ENCODE measurements around the gene HBZ.
"Not testable (repeated sequence)": the region's sequence is repeated elsewhere in the genome, so short reads cannot be mapped to it uniquely, and the experiment has no call there.

Gene HBZ

DNA sequence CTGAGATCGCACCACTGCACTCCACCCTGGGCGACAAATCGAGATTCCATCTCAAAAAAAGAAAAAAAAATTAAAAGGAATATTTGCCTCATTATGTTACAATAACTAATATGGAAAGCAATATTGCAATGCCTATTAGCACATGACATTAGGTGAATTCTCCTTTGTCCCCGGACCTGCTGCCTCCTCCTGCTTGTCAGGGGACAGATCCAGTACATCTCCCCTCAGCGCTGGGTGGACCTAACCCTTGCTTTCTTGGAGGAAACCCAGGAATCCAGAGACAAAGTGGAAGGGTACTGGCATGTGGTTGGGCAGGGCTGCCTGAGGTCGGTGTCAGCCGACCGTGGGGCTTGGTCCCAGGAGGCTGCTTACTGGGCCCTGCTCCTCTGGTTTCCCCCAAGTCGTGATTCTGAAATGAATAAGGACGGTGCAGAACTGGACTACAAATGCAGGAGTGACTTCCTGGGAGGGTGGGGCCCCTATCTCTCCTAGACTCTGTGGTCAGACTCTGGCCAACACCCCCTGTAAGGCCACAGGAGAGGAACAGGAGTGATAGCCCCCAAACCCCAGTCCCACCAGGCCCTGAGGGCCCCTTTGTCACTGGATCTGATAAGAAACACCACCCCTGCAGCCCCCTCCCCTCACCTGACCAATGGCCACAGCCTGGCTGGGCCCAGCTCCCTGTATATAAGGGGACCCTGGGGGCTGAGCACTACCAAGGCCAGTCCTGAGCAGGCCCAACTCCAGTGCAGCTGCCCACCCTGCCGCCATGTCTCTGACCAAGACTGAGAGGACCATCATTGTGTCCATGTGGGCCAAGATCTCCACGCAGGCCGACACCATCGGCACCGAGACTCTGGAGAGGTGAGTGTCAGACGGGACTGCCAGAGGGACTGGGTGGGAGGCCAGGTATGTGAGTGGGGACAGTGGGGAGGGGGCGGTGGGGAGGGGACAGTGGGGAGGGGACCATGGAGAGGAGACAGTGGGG, at the start of gene HBZ:
Gene HBZ (plus strand): TSS at position 504 of the 988 bp plus-strand sequence. CDS start 266 bp downstream, at position 770.
- DNase-seq = no peak

DNA sequence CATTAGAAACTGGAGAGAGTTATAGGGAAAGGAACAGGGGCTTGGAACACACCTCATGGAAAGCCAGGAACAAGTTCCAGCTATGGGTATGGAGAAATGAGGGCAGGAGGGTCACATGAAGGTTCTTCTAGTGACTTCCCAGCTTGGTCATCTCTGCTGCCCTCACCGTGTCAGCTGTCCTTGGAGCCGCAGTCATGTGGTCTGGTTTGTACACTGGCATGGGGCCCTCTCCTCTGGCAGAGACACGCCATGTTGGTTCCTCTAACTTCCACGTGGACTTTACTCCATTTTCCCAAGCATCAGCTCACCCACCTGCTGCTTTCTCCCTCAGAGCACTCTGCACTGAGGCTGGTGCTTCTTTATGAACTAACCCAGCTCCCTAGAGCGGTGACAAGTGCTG, 48.1 kb upstream of the HBZ start:
- DNase-seq = no peak

- DNase-seq = no peak
Observed at GRCh38 chr16:104928-105327, 47.5 kb upstream of the HBZ start.

DNA sequence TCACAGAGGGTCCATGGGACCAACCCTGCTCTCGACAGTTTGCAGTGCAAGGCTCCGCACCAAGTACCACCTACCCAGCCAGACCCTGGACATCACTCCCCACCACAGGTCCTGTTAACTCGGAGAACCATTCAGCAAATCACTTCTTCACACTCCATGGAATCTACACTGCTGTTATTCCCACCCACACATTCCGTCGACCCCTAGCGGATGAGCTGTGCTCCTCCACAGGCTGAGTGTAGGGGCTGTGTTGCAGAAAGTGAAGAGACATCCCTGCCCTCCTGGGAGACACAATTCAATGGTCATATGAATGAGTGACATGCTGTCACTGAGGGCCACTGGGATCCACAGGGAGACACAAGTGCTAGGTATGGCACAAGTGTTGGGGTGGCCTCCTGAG, 46.9 kb upstream of the HBZ start:
- DNase-seq = no peak

DNA sequence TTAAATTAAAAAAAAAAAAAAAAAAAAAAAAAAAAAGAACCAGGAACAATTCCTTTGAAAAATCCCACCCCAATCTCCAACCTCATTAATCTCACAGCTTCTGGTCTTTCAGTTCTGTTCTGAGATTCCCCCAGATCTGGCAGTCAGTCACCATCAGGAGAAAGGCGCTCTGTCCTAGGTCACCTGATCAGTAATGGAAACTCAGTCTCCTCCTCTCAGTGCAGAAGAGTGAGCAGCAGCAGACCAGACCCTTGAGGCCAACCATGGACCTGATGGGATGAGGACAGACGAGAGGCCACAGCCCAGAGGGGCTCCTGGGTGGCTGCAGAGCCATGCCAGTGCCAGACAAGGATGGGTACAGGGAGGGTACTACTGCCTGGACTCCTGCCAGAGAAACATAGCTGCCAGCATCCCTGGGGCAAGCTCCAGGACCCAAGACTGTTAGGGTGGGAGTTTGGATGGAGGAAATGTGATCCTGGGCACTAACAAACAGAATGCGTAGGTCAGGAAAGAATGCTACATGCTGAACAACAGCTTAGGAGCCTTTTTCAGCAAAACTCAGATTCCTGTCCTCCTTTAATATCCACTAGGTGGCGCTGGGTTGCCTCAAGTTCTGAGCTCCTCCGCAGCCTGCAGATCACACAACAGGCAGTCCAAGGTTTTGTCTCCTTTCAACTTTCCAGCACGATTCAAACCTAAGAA, 45.7 kb upstream of the HBZ start:
- no peak for DNase-seq

GRCh38 chr16:112153-112840, 40.1 kb upstream of the HBZ start:
- DNase-seq = no peak

- no peak for DNase-seq
Observed at GRCh38 chr16:114327-114726, 38.1 kb upstream of the HBZ start.

DNA sequence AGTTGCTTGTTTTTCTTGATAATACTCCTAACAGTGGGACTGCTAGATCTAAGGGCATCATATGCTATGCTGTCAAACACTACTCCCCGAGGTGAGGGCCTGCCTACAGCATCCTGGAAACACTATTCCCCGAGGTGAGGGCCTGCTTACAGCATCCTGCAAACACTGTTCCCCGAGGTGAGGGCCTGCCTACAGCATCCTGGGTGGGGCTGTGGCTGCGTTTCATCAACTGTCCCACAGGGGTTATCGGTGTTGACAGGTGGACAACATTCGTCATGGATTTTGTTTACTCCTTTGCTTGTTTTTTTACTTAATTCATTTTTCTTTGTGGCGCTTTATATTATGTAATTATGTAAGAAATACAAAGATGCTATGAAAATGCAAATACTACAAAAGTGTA, 36.4 kb upstream of the HBZ start:
- DNase-seq = no peak

DNA sequence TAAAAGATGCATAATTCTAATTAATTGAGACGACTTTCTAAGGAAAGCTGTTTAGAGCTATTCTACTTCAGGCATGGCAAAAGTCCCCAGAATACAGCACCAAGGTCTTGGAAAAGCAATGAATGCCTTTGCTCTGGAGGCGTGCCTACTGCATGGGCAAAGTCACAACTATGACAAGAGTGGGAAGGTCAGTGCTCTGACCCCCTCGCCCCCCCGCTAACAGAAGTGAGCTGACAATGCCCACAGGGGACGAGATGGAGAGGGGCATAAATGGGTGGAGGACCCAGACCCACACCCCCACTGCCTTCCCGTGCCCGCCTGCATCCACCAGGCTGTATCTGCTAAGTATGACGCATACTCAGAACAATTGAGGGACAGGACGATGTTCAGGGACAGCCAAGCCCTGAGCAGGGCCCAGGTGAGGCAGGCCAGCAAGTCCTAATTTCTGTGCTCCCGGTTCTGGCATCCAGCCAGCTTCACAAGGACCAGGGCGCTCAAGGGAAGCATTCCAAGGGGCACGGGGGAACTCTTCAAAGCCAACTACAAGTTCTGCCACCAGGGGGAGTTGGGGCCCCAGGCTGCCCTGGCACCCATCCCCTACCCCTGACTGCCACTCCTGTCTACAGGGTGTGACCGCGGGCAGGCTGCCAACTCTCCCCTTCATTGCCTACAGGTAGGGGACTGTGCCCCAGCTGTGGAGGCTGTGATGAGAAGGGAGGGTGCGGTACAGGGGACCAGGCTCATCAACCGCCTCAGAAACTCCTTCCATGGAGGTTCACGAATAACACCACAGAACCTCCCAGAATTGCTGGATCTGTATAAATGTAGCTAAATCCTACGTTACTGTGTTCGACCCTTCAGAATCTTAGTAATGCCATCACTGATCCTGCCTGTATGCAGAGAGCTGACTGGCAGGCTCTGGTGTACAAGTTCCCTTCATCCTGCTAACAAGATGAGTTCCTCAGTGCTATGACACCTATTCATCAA, 34.8 kb upstream of the HBZ start:
- no peak for DNase-seq

DNA sequence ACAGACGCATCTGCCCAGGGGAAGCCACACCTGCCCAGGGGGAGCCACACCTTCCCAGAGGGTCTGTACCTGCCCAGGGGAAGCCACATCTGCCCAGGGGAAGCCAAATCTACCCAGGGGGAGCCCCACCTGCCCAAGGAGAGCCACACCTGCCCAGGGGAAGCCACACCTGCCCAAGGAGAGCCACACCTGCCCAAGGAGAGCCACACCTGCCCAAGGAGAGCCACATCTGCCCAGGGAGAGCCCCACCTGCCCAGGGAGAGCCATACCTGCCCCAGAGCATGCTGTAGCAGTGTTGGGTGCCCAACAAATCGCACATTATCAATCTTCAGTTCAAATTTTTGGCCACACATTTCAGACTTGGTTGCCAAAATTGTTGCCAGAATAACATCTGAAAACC, 33.6 kb upstream of the HBZ start:
- DNase-seq = no peak

GRCh38 chr16:119295-119694, 33.1 kb upstream of the HBZ start:
- no peak for DNase-seq

- DNase-seq = no peak
Observed at GRCh38 chr16:119835-120491, 32.5 kb upstream of the HBZ start.

- no peak for DNase-seq
Observed at GRCh38 chr16:120756-121155, 31.7 kb upstream of the HBZ start.

DNA sequence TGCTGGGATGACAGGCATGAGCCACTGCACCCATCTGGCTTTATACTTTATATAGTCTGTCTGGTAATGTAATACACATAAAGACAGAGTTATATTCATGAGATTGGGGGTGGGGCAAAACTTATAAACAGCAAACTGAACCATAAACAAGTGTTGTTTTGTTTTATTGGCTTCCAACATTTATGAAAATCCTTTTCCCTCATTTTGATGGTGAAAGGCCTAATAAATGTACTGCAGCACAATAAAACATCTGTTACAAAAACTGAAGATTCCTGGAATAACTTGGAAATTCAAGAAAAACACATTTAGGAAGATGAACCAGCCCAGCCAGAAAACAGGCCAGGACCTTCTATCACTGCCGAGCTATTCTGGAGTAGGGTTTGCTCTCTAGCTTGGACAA, 30.1 kb upstream of the HBZ start:
- DNase-seq = no peak

DNA sequence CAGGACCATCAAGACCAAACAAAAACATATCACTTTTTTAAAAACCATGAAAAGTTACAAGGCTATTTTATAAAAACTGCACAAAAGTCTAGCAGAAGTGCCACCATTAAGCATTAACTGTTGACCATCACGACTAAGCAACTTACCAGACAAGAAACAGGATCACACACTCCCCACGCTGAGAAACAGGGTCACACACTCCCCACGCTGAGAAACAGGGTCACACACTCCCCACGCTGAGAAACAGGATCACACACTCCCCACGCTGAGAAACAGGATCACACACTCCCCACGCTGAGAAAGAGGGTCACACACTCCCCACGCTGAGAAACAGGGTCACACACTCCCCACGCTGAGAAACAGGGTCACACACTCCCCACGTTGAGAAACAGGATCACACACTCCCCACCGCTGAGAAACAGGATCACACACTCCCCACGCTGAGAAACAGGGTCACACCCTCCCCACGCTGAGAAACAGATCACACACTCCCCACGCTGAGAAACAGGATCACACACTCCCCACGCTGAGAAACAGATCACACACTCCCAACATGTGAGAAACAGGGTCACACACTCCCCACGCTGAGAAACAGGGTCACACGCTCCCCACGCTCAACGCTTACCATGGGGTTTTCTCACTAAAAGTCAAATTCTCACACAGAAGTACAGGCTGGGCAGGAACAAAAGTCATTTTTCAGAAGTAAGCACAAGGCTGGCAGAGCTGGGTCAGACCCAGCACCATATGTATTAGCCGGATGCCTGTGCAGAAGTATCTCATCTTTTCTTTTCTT, 28.7 kb upstream of the HBZ start:
- not testable (repeated sequence) for DNase-seq

DNA sequence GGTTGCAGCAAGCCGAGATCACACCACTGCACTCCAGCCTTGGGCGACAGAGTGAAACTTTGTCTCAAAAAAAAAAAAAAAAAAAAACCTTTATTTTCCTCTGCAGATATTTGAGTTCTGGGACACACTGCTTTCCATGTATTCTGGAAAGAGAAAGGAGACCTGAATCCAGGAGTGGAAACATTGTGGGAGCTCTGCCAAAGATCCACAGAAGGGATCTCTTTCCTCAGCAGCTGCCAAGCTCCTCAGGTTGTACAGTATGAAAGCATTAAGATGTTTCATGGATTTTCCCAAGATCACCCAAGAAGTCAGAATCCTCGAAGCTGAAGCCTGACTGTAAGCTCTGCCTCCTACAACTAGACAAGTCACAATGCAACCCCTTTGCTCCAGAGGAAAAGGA, 27.4 kb upstream of the HBZ start:
- no peak for DNase-seq

GRCh38 chr16:129075-129474, 23.4 kb upstream of the HBZ start:
- no peak for DNase-seq

- no peak for DNase-seq
Observed at GRCh38 chr16:130533-131173, 21.8 kb upstream of the HBZ start.

DNA sequence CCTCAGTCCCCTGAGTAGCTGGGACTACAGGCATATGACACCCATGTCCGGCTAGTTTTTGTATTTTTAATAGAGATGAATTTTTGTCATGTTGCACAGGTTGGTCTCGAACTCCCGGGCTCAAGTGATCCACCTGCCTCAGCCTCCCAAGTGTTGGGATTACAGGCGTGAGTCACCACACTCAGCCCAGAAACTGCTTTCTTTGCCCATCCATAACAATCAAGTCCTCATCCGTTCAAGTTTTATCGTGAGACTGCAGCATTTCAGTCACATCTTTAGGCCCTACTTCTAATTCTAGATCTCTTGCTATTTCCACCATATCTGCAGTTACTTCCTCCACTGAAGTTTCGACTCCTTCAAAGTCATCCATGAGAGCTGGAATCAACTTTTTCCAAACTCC, 20.3 kb upstream of the HBZ start:
- no peak for DNase-seq

DNA sequence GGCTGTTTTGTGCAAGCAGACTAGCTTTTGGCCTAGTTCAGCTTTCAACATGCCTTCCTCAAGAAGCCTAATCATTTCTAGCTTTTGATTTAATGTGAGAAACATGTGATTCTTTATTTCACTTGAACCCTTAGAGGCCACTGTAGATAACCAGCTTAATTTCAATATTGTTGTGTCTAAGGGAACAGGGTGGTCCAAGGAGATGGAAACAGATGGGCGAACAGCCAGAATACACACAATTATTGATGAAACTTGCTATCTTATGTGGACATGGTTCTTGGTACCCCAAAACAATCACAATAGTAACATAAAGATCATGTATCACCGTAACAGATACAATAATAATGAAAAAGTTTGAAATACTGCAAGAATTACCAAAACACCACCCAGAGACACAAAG, 18.7 kb upstream of the HBZ start:
- no peak for DNase-seq
